T47D (cell line): ENCODE measurements around the gene KIAA0232.

Experiments
- DNase-seq, 2 experiments: peaks; one replicate each; pipeline versions ENCODE4 v3.0.0 to v3.0.0-alpha.2; 2011 to 2012; ENCODE audit warnings: low read depth in 1 of 2, low spot score in 1 of 2
- JUND ChIP-seq: IDR thresholded peaks from 2 replicates; pipeline ENCODE4 v1.6.1; 2012; ENCODE audit warnings: low read depth
- in situ Hi-C: cut with HindIII; loops from 2 replicates; pipeline ENCODE4 v1.10.0; 2016; ENCODE audit warnings: low sequenced_read_pairs, low pct_unique_long_range_greater_than_20kb

The KIAA0232 gene

DNA sequence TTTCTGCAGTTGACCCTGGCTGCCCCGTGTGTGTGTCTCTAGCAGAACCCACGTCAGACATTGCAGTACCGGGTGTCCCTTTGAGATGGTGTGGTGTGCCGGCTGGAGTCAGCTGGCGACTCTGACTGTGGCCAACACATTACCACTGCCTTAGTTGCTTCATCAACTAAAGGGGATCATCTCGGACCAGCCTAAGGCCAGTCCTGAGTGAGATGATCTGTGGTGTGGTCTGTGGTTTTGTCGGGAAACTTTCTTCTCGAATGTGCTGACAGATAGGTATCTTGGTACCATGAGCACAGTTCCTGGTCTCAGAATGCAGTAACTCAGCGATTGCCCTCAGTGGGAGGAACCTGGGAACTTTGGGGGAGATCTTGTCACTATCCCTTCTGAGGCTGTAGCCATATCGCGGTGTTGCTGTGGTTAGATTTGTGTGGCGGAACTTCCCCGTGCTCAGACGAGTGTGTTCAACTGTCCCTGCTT lies 142.9 kb downstream of the KIAA0232 start:
- in situ Hi-C loops = no loop called here
- no peak for TF ChIP-seq JUND
- no peak for DNase-seq

DNA sequence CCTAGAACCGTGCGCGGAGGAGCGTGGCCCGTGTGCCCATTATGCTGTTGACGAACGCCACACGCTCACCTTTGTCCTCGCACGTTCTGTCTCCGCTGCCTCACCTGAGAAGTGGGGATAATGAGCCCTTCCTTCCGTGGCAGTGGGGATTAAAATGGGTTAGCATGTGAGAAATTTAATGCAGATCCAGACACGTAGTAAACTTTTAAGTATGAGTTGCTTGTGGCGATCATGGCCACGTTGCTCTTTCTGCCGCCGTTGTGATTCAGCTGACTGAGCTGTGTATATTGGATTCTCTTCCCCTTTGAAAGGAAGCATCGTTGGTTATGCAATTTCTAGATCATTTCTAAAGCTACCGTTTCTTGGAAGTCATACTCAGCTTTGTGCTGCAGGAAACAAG lies 143.6 kb downstream of the KIAA0232 start:
- TF ChIP-seq JUND = no peak
- in situ Hi-C loops = no loop called here
- no peak for DNase-seq

DNA sequence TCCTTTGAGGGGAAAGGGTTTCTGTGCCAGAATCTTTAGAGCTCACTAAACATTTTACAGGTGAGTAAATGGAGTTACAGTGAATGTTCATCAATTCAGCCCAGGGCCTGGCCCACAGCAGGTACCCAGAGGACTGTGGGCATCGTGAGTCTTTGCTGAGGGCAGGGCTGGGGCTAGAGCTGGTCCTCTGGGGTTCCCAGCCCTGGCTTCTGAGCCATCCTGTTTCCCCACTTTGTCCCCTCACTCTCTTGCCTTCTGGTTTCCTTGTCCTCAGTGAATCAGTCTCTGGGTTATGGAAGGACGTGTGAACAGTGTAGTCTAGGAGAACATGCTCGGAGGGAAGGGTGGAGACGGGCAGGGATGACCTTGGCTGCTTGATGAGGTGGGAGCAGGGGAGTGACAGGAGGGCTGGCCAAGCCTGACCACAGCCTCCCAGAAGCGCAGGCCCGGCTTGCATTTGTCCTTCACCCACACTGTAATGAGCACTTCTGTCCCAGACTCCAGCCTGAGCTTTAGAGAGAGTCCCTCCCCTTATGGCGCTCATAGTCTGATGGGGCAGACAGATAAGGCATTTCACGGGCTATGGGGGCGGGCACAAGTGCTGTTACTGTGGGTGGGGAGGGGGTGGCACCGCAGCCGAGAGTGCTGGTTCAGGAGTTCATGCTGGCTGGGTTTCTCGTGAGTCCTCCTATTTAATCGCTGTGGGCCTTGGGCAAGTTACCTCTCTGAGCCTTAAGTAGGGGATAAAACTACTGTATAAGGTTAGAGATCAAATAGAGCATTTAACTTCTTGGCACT lies 144.4 kb downstream of the KIAA0232 start:
- TF ChIP-seq JUND = no peak
- DNase-seq = peak in 1 of 2 experiments; percentile 31
- in situ Hi-C loops = no loop called here

DNA sequence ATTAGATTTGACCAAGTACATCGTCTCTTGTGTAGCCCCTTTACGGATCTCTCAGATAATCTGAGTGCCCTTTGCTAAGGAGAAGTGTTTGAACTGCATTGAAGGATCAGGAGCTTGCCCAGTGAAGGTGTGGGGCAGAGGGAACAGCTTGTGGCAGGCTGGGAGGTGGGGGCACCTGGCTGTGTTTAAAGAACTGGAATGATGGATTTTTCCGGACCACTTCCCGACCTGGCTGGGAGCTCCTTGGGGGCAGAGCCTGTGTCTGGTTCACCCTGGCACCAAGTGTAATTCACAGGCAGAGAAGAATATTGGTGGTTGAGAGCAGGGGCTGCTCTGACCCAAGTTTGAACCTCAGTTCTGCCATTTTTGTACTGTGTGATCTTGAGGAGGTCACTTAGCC lies 145.6 kb downstream of the KIAA0232 start:
- TF ChIP-seq JUND = no peak
- in situ Hi-C loops = no loop called here

DNA sequence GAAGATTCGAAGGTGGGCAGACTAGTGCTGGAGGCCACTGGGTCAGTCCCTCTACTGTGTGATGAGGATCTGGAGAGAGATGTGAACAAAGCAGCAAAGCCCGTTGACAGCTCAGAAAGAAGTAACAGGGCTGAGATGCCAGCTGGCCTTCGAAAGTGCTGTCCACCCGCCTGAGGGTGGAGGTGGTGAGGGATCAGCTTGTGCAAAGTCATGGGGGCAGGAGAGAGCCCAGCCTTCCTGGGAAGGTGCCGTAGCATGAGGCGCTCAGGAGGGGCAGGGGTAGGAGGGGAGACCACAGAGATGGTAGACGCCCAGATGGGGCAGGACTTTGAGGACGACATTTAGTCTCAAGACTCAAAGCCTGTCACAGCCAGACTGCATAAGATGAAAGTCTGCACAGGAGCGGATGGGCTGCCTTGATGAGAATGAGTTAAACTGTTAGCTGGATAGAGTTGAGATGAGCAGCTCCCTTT lies 146.8 kb downstream of the KIAA0232 start:
- no peak for DNase-seq
- in situ Hi-C loops = no loop called here
- no peak for TF ChIP-seq JUND

More for the DNA sequence above, 145.6 kb downstream of the KIAA0232 start:
- DNase-seq = no peak

DNA sequence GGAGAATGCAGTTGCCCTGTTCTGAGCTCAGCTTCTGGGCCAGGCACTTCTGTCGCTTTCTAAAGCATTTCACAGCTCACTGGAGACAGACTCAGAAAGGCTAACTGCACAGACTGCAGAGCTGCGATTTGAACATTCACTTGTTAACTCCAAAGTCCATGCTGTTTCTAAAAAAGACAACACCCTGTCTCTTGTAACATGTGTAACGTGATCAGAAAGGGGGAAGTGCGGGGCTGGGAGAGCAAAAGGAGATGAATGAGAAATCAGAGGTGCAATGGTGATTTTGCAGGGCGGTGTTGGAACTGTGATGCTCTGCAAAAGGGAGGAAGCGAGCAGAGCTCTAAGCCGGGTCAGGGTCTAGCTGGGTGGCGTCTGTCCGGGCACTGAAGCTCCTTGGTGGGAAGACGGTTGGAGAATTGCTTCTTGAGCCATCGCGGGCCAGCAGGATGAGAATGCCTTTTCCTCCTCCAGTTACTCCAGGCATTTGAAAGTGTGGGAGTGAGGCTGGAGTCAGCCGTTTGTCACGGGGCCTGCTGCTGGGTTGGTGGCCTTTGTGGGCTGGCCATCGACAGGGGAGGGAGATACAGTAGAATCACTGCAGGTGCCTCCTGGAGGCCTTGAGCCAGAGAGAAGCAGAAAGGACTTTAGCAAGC lies 147.4 kb downstream of the KIAA0232 start:
- TF ChIP-seq JUND = no peak

DNA sequence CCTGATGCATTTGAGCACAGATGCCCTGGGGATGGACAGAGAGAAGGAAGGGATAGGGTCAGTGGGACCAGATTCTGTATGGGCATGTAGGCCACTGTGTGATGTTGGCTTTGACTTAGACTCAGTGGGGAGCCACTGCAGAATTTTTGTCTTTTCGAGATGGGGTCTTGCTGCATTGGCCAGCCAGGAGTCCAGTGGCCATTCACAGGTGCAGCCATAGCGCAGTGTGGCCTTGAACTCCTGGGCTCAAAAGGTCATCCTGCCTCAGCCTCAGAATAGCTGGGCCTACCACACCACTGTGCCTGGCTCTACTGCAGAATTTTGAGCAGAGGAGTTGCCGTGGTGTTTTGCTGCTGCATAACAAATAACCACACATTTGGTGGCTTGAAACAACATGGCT lies 149.9 kb downstream of the KIAA0232 start:
- in situ Hi-C loops = no loop called here
- DNase-seq = no peak
- TF ChIP-seq JUND = no peak

More for the DNA sequence above, 147.4 kb downstream of the KIAA0232 start:
- no peak for DNase-seq
- in situ Hi-C loops = no loop called here

DNA sequence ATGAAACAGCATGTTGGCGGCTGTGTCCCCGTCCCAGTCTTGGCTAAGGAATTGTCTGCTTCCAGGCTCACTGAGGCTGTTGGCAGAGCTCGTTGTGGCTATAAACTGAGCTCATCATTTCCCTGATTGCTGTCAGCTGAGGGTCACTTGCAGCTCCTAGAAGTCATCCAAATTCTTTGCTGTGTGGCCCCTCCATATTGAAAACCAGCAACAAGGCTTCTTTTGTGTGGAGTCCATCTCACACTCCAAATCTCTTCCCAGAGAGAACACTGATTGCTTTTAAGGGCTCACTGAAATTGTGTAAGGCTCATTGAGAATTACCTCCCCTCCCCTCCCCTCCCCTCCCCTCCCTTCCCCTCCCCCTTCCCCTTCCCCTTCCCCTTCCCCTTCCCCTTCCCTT lies 150.4 kb downstream of the KIAA0232 start:
- no peak for DNase-seq
- TF ChIP-seq JUND = no peak
- in situ Hi-C loops = no loop called here
